NCI-H460 (cell line): ENCODE data around the gene VSIR. TPM values are rescaled to one million over a fixed set of nuclear protein-coding genes. Genes with fewer than 3 reads are reported as not detected.

ENCODE experiments used
- DNase-seq: peaks from one replicate; pipeline ENCODE4 v3.0.0-alpha.2; 2016; ENCODE audit warnings: low read depth; ENCODE audit errors: extremely low read depth
- total RNA-seq: library from RNA; depleted of rRNA; stranded (reverse); fragments of >200 nt; shearing (Covaris generic); gene quantifications from 2 replicates; pipeline ENCODE4 v1.2.3, GENCODE V29; 2014

VSIR gene
- total RNA-seq, 1 experiment from 2014 or later = 49.4 TPM

GRCh38 chr10:71750124-71750841 is 23.0 kb downstream of the VSIR start:
- DNase-seq = no peak

GRCh38 chr10:71749396-71749795 is 23.9 kb downstream of the VSIR start:
- no peak for DNase-seq

- no peak for DNase-seq
Measured at GRCh38 chr10:71748671-71749191, 24.6 kb downstream of the VSIR start.

- no peak for DNase-seq
Measured at GRCh38 chr10:71747551-71748523, 25.5 kb downstream of the VSIR start.

- DNase-seq = no peak
Measured at GRCh38 chr10:71747039-71747531, 26.2 kb downstream of the VSIR start.

- no peak for DNase-seq
Measured at GRCh38 chr10:71746344-71747037, 26.8 kb downstream of the VSIR start.

GRCh38 chr10:71745664-71746250 is 27.6 kb downstream of the VSIR start:
- no peak for DNase-seq

- DNase-seq = no peak
Measured at GRCh38 chr10:71744897-71745663, 28.2 kb downstream of the VSIR start.

GRCh38 chr10:71743866-71744265 is 29.5 kb downstream of the VSIR start:
- no peak for DNase-seq

- DNase-seq = no peak
Measured at GRCh38 chr10:71743089-71743838, 30.1 kb downstream of the VSIR start.

GRCh38 chr10:71742301-71743088 is 30.8 kb downstream of the VSIR start:
- DNase-seq = no peak

GRCh38 chr10:71741671-71742070 is 31.6 kb downstream of the VSIR start:
- no peak for DNase-seq

- DNase-seq = no peak
Measured at GRCh38 chr10:71741029-71741428, 32.3 kb downstream of the VSIR start.

- DNase-seq = no peak
Measured at GRCh38 chr10:71740069-71740653, 33.2 kb downstream of the VSIR start.

- DNase-seq = no peak
Measured at GRCh38 chr10:71739358-71739900, 33.9 kb downstream of the VSIR start.

- no peak for DNase-seq
Measured at GRCh38 chr10:71737834-71738197, 35.5 kb downstream of the VSIR start.
